CD4-positive, alpha-beta T cell treated with Interleukin-17A for 4 hours (primary cell): ENCODE results near the gene HTT.
A peak's percentile ranks its signal among the peaks of the same experiment; 100 is the strongest.

Experiments used
- DNase-seq: peaks from one replicate; pipeline ENCODE4 v3.0.0-alpha.2; 2020; ENCODE audit warnings: mixed read lengths

Gene HTT

DNA sequence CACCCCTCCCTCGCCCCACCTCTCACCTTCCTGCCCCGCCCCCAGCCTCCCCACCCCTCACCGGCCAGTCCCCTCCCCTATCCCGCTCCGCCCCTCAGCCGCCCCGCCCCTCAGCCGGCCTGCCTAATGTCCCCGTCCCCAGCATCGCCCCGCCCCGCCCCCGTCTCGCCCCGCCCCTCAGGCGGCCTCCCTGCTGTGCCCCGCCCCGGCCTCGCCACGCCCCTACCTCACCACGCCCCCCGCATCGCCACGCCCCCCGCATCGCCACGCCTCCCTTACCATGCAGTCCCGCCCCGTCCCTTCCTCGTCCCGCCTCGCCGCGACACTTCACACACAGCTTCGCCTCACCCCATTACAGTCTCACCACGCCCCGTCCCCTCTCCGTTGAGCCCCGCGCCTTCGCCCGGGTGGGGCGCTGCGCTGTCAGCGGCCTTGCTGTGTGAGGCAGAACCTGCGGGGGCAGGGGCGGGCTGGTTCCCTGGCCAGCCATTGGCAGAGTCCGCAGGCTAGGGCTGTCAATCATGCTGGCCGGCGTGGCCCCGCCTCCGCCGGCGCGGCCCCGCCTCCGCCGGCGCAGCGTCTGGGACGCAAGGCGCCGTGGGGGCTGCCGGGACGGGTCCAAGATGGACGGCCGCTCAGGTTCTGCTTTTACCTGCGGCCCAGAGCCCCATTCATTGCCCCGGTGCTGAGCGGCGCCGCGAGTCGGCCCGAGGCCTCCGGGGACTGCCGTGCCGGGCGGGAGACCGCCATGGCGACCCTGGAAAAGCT lies at the start of gene HTT, which contains the start of gene HTT-AS:
HTT (plus strand) TSS at position 604 of the 768 bp plus-strand sequence; CDS start at position 749, 145 bp downstream.
HTT-AS (minus strand) TSS at position 461 of the 768 bp plus-strand sequence.
- peak; percentile 100 for DNase-seq

DNA sequence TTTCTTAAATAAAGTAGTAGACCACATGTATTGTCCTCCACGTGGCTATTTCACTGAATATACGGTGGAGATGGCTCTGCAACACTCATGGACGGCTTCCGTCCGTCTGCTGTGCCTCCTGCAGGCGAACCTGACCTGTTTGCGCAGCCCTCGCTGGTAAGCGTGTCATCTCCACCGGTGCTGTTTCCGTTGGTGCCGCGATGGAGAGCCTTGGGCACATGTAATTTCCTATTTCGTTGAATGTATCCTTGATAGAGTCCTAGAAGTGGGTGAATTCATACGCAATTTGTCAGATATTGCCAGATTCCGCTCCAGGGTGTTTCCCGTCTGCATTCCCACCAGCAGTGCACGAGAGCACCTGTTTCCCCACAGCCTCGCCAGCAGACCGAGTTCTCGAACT lies 48.6 kb upstream of the HTT start:
- no peak for DNase-seq

DNA sequence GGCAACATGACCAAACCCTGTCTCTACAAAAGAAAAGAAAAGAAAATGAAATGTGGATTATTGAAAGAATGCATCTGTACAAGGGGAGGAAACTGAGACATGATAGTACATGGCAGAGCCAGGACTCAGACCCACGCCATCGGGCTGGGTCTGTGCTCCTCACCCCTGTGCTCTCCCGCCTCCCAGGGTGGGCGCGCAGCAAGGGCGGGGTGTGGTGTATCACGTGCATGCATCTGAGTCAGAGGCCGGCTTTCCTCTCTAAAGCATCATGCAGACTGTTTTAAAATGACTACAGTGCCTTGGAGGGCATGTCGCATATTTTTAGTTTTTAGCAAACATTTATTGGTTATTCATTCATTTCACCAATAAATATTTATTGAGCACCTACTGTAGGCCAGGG lies 47.9 kb upstream of the HTT start:
- DNase-seq: no peak

DNA sequence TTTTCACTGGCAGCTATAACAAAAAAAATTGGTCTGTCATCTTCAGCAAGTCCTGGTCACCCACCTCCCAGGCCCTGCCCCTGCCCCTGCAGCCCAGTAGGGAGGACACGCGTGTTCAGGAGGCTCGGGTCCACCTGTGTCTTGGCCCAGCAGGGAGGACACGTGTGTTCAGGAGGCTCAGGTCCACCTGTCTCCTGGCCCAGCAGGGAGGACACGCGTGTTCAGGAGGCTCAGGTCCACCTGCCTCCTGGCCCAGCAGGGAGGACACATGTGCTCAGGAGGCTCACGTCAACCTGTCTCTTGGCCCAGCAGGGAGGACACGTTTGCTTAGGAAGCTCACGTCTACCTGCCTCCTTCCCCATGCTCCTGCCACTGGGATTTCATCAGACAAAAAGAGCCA lies 45.0 kb upstream of the HTT start:
- no peak for DNase-seq

DNA sequence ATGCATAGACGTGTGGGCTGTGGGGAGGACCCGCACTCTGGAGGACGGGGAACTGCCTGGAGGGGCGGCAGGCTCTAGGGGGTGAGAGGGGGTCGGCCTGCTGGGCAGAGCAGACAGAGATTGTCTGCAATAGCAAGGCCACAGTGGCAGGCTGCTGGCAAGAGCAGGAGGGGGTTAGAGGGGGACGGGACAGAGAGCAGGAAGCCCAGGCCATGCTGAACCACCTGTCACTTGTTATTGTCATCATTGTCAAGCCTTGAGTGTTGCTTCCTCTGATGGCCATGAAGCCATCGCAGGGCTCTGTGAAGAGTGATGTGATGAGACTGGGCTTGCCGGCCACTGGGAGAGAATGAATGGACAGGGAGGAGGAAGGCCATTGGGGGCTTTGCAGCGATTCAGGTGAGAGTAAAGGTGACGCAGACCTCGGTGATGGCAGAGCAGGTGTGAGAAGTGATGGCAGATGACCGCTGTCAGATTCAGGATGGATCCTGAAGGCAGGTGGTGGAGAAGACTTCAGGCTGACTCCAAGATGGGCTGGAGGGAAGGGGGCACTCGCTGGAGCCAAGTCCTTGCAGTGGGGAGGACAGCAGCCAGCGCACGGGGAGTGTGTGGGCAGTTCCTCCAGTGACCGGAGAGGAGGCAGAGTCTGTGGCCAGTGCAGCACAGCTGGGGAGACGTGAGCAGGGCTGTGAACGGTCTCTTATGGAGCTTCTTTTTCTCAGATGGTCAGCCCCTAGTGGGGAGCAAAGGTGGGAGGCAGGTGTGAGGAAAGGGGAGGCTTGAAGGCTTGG lies 43.7 kb upstream of the HTT start:
- DNase-seq: no peak

DNA sequence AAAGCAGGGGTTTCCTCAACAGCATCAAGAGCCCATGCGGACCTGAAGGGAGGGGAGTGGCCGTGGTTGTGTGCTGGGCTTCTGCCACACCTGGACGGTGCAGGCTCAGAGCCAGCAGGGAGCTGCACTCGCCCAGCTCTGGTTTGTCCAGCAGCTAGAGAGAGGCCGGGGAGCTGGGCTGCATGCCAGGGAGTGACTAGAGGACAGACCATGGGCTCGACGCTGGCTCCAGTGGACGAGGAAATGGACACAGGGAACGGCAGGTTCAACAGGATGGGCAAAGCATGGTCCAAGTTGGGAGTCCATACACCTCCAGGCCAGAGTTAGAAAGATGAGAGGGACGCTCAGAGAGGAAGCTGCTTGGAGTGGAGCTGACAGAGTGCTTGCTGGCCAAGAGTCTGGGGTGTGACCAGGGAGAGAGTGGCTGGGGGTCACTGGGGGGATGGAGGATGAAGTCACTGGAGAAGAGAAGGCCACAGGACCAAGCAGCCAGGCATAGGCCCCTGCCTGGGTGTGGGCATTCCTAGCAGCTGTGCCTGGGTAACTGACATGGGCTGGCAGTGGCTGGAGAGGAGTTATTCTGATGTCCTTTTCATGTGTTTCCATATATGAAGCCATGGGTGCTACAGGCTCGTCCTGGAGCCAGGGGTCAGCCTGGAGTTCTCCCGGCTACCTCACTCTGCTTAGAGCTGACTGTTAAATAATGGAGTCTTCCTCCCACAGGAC lies 43.0 kb upstream of the HTT start:
- DNase-seq: no peak

DNA sequence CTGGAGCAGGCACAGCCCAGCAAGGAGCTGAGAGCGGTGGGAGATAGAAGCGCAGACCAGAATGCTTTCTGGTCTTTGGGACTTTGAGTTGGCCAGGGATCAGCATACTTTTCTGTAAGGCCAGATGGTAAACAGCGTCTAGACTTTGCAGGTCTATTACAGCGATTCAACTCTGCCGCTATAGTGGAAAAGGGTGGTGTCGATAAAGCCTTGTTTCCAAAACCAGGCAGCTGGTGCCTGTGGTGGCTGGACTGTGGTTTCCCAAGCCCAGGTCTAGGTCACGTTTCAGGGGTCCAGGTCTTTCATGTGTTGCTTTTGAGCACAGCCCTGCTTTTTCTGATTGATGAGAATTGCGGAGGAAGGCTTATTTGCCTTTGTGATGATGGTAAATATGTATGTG lies 40.2 kb upstream of the HTT start:
- DNase-seq: no peak

DNA sequence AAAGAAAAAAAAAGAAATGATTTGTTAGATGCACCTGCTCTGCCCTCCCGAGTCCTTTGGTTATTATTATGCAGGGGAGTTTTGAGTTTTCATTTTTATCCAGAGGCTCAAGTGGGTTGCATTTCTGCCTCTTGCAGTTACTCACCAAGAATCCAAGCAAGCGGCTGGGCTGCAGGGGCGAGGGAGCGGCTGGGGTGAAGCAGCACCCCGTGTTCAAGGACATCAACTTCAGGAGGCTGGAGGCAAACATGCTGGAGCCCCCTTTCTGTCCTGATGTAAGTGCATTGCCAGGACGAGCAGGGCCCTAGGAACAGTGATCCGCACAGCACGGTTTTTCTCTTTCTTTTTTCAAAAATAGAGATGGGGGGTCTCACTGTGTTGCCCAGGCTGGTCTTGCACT lies 39.2 kb upstream of the HTT start:
- DNase-seq: no peak

DNA sequence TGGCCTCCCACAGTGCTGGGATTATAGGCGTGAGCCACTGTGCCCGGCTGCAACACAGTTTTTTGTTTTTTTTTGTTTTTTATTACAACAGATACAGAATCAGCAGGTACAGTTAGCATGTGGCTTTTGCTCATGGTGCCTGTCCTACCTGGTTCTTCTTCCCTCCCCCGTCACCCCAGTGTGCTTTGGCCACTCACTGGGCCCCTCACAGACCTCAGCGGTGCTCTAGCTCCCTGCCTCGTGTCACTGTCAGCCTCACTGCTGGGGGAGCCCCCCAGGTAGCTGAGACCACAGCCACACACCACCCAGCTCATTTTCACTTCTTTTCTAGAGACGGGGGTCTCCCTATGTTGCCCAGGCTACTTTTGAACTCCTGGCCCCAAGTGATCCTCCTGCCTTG lies 38.8 kb upstream of the HTT start:
- no peak for DNase-seq

DNA sequence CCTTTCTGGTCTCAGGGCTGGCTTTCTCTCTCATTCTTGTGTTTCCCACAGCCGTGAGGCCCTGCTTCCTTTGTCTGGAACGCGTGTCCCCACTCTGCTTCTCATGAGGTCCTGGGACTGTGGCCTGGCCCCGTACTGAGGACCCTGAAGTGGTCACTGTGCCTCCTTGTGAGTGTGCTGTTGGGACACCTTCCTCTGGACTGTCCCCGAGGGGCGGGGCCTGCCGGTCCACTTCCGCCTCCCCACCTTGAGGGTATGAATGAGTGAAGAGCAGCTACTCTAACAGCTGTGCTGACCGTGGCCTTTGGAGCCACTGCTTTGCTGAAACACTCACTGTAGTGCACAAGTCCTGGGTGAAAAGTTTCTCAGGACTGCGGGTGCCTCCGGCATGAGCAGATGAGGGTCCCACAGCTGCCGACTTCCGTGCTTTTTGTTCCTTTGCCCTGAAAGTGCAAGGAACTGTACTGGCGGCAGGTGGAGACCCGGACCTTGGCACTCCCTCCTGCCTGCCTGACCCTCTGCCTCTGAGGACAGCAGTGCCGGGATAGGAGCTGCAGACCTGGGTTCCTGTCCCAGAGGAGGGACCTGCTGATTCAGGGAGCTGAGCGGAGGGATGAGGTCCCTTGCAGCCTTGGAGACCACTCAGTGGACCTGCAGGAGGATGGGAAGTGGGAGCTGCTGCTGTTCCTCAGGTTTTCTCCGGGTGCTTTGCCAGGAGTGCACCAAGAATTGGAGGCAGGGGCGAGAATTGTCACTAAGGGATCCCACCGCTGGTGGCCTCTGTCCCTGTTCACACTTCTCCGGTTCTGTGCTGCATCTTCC lies 38.1 kb upstream of the HTT start:
- no peak for DNase-seq

DNA sequence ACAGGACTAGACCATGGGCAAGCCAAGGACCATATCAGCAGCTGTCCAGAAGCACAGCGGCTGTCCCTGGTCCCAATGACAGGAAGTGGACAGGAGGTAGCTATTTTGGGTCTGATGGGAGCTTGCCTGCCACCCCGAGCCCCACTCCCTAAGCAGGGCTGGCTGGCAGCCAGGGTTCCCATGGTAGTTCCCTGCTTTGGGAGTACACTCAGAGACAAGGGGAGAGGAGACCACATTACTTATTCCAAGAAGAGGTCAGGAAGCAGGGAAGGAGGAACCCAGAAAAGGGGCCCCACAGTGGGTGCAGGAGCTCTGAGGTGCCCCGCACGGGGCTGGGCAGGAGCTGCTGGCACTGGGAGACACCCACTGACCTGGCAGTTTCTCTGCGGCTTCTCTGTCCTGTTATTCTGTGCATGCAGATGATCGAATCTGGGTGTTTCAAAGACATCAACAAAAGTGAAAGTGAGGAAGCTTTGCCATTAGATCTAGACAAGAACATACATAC lies 36.5 kb upstream of the HTT start:
- DNase-seq: peak; percentile 20

DNA sequence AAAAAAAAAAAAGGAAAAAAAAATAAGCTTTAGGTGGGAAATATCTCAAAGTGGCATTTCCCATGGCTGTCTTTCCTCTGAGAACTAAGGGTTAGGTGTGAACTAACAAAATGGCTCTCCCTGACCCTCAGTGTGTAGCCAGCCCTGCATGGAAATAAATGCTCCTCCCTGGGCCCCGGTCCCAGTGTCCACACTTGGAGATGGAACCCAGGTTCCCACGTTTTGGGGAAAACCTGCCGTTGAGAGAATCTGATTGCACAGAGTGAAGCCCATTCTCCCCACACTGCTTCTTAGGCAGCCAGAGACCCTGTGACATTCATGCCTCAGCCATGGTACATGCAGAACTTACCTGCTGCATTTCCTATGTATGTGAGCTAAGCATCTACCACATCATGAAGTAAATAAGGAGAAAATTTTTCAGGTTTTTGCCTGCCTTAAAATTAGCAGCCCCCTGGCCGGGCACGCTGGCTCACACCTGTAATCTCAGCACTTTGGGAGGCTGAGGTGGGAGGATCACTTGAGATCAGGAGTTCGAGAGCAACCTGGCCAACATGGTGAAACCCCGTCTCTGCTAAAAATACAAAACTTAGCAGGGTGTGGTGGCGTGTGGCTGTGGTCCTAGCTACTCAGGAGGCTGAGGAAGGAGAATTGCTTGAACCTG lies 34.6 kb upstream of the HTT start:
- DNase-seq: no peak

DNA sequence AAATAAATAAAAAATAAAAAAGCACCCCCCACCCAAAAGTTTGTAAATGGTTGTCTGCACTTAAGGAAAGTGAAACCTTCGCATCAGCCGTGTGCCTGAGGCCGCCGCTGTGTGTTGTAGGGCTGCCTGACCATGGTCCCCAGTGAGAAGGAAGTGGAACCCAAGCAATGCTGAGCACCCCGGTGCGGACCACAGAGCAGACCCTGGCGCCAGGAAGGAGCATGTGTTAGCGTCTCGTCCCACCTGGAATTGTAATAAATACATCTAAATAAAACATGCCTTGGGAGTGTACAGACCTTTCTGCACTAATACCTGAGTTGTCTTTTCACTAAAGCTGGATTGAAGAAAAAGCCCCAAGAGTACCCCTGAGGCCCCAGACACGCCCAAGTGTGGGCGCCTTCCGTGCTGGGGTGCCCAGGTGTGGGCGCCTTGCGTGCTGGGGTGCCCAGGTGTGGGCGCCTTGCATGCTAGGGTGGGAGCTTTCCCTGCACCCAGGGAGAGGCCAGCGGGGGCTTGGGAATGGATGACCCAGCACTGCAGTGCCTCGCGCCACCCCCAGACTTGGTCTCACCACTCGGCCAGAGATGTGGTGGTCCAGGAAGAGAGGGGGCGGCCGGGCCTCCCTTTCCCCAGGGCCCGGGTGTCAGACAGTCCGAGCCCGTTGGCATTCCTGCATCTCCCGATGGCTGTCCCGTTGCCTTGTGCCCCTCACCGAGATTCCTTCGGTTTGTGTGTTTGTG lies 33.9 kb upstream of the HTT start:
- no peak for DNase-seq

DNA sequence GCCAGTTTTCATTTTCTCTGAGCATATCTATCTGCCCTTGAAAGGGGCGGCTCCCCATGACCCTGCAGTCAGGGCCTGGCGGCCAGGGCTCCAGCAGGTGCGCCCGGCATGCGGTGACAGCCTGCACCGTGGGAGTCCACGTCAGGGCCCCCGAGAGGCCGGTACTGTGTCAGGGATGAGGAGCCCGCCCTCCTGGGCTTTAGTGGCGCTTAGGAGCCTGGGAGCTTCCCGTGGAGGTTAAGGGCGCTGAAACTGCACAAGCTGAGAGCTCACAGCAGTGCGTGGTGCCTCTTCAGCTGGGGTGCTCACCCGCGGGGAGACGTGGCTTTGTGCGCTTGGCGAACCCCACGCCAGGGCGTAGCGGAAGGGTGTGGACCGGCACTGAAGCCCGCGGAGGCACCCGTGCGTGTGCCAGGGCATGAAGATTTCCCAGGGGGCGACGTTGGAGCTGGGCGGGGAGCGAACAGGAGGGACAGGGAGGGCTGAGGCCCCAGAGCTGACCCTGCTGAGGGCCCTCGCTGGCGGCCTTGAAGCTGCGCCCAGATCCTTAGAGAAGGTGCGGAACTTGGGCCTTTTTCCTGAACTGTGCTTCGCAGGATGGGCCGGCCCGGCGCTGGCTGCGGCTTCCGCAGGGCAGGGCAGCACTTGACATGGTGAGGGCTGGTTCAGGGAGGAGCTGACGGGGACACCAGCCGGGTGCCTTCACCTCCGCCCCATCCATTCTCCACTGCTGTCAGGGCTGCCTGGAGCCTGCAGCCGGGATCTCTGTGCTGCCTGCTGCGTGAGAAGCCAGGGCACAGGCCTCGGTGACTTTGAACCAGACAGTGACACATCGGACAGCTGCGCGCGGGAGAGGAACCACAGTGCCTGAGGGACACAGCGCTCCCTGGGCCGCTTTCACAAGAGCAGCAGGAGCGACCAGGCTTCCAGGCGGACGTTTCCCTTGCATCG lies 33.0 kb upstream of the HTT start:
- DNase-seq: peak; percentile 55

DNA sequence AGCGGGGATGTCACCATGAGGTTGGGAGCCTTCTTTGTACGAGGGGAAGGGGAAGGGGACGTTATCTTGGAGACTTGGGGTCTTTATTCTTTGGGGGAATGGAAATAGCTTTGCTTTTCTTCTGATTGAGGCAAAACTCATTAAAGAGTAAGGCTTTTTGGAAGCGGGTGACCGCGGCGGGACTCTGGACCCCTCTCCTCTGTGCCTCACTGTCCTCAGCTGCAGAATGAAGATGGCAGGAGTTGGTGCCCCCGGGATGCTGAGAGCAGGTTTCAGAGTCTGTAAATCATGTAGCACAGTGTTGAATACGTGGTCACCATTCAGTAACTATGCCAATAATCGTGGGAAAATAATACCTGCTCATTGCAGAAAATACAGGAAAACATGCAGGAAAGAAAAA lies 32.3 kb upstream of the HTT start:
- no peak for DNase-seq

DNA sequence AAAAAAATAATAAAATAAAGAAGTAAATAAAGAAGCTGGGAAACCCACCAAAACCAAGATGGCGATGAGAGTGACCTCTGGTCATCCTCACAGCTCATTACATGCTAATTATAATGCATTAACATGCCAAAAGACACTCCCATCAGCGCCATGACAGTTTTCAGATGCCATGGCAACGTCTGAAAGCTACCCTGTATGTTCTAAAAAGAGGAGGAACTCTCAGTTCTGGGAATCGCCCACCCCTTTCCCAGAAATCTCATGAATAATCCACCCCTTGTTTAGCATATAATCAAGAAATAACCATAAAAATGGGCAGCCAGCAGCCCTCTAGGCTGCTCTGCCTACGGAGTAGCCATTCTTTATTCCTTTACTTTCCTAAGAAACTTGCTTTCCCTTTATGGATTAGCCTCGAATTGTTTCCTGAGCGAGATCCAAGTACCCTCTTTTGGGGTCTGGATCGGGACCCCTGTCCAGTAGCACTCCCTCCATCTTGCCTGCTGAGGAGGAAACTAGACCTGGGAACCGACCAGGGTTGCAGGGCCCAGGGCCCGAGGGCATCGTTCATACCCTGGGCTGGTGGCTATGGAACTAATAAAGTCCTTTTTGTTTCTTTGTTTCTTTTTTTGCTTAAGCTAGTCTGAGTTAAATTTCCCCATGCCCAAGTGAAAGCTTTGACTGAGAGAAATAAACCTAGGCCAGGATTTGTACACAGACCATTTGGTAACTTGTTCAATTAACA lies 31.0 kb upstream of the HTT start:
- DNase-seq: no peak

DNA sequence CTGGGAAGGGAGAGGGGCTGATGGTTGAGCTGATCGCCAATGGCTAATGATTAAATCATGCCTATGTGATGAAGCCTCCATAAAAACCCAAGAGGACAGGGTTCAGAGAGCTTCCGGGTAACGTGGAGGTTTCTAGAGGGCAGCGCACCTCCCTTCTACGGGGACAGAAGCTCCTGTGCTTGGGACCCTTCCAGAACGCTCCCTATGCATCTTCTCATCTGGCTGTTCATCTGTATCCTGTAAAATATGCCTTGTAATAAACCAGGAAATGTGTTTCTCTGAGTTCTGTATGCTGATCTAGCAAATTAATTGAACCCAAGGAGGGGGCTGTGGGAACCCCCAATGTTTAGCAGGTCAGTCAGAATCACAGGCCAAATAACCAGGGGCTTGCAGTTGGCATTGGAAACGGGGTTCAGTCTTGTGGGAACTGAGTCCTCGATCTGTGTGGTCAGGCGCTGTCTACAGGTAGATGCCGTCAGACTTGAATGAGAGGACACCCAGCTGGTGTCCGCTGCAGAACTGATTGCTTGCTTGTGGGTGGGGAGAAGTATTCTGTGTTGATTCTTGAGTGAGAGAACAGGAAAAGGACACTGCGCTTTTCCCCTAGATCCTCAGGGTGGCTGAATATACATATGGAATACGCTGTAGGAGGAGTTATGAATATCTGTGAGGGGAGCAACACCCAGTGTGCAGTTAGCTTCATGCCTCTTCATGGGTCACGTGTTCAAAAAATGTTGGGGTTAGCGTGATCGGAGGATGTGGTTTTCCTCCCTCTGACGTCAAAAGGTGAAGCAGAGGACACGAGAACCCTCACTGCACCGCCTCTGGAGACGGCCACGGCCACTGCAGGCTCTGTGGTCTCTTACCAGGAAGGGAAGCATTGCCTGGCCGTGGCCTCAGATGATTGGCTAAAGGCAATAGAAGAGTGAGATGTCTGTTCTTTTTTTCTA lies 29.3 kb upstream of the HTT start:
- DNase-seq: peak; percentile 55

DNA sequence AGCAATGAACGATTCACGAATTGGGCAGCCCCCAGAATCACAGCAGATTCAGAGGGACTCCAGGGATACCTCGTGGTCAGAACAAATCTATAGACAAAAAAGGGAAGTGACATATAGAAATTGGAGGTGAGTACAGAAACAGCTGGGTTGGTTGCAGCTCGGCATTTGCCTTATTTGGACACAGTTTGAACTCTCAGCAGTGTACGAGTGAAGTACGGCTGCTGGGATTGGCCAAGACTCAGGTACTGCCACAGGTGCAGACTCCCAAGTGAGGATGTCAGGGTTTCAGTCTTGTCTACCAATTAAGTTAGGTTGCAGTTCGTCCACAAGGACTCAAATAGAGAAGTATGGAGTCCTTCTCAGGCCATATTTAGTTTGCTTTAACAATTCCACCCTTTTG lies 28.3 kb upstream of the HTT start:
- DNase-seq: no peak
